ENCODE results near the gene APOBEC4. TPM values are rescaled to one million over a fixed set of nuclear protein-coding genes. Genes with fewer than 3 reads are reported as not detected.
A peak's percentile ranks its signal among the peaks of the same experiment; 100 is the strongest.
"Not testable (repeated sequence)": the region's sequence is repeated elsewhere in the genome, so short reads cannot be mapped to it uniquely, and the experiment has no call there.

Gene APOBEC4
- total RNA-seq, 1 donor from 2014 or later, result not detected

DNA sequence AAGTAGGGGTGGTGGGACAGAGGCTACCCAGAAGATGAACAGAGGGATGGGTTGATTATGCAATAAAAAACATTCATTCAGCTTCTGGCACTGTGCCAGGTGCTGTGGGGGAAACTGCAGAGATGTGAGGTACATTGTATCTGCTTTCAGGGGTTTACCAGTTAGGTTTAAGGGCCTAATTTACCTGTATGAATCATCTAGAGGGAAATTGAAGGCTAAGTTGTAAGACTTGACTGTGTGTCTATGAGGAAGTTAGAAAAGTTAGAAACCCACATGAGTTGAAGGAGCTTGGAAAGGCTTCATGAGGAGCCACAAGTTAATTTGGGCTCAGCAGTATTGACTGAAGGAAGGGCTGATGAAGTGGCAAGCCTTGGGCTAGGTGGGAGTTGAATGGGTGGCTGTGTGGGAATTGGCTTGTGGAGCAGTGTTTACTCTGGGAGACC lies 36.7 kb upstream of the APOBEC4 start:
- H3K4me1 Mint-ChIP-seq (ENCODE audit: unreplicated experiment), result peaks cover 10% of the 10 kb centered on the region
- no peak for DNase-seq (ENCODE audit: extremely low spot score, unreplicated experiment)
- no peaks in the 10 kb centered on the region for H3K27me3 Mint-ChIP-seq
- H3K9me3 Mint-ChIP-seq, result no peaks in the 10 kb centered on the region
- no peak overlapping the region for H3K4me3 Mint-ChIP-seq
- TF ChIP-seq, protein P1, sequence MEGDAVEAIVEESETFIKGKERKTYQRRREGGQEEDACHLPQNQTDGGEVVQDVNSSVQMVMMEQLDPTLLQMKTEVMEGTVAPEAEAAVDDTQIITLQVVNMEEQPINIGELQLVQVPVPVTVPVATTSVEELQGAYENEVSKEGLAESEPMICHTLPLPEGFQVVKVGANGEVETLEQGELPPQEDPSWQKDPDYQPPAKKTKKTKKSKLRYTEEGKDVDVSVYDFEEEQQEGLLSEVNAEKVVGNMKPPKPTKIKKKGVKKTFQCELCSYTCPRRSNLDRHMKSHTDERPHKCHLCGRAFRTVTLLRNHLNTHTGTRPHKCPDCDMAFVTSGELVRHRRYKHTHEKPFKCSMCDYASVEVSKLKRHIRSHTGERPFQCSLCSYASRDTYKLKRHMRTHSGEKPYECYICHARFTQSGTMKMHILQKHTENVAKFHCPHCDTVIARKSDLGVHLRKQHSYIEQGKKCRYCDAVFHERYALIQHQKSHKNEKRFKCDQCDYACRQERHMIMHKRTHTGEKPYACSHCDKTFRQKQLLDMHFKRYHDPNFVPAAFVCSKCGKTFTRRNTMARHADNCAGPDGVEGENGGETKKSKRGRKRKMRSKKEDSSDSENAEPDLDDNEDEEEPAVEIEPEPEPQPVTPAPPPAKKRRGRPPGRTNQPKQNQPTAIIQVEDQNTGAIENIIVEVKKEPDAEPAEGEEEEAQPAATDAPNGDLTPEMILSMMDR (conservative IDR thresholded peaks at IDR 0.05), result no peak
- no peaks in the 10 kb centered on the region for H3K36me3 Mint-ChIP-seq
- no peak overlapping the region for H3K27ac Mint-ChIP-seq

DNA sequence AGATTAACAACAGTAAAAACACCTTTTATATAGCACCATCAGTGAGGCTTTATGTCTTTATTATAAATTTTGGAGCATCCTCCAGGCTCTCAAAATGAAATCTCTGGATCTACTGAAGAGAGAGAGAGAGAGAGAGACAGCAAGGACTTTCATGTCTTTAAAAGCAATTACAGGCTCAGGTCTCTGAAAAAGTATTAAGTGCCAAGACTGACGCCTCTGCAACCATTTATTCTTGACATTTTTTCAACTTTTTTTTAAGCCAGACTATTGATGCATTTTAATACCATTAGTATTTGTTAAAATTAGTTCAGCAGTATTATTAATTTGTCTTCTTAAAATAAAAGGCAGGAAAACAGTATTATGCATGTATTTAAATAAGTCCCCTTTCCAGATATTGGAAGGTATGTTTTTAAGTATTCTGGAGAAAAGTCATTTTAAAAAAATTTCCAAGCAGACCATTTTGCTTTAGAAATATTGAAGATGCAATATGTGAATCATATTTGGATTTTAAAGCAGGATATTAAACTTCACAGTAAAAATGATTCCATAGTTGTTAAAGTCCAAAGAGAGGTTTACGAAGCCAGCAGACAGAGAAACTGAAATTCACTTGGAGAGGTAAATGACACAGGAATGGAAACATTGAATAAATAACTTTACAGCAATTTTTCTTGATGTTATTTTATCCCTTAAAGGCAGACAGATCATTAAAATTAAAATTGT lies 35.4 kb upstream of the APOBEC4 start:
- peaks cover 4% of the 10 kb centered on the region for H3K36me3 Mint-ChIP-seq
- H3K4me1 Mint-ChIP-seq (ENCODE audit: unreplicated experiment), result peaks cover 6% of the 10 kb centered on the region
- H3K4me3 Mint-ChIP-seq, result no peak overlapping the region
- H3K9me3 Mint-ChIP-seq, result peaks cover 5% of the 10 kb centered on the region
- TF ChIP-seq, protein P1 (conservative IDR thresholded peaks at IDR 0.05), result no peak
- H3K27ac Mint-ChIP-seq, result no peak overlapping the region
- peaks cover 4% of the 10 kb centered on the region for H3K27me3 Mint-ChIP-seq
- no peak for DNase-seq (ENCODE audit: extremely low spot score, unreplicated experiment)

DNA sequence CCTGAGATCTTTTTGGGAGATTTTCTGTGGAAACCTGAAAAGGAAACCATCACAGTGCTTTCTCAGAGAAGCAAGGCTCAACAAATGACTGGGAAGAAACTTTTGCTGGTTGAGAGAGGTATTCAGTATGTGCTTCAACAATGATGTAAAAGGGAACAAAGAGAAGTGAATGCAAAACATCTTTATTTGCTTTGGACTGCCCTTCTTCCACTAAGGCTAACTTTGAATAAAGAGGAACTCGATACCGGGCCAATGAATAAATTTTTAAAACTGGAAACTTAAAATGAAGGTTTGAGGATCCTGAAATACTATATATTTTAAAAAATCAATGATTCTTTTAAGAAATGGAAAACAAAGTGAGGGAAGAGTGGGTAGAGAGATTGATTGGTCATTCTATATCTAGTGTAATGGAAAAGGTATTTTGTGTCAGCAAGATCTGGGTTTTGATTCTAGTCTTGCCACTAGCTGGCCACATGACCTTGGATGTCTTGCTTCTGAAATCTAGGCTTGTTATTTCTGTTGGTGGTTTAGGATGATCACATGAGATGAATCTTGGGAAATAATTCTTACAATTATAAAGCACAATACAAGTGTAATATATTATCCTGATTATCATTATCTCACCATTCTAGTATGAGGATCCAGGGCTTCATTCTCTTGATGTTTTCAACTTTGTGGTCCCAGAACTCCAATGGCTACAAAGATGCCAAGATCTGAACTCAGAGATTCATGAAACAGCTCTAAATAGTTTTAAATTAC lies 34.6 kb upstream of the APOBEC4 start:
- Mint-ChIP-seq H3K9me3 (peaks cover 6% of the 10 kb centered on the region), H3K27ac (no peak overlapping the region), H3K4me1 (ENCODE audit: unreplicated experiment) (peaks cover 6% of the 10 kb centered on the region), H3K4me3 (no peak overlapping the region), H3K27me3 (peaks cover 4% of the 10 kb centered on the region), H3K36me3 (peaks cover 4% of the 10 kb centered on the region)
- TF ChIP-seq, protein P1 (conservative IDR thresholded peaks at IDR 0.05), result no peak
- no peak for DNase-seq (ENCODE audit: extremely low spot score, unreplicated experiment)

DNA sequence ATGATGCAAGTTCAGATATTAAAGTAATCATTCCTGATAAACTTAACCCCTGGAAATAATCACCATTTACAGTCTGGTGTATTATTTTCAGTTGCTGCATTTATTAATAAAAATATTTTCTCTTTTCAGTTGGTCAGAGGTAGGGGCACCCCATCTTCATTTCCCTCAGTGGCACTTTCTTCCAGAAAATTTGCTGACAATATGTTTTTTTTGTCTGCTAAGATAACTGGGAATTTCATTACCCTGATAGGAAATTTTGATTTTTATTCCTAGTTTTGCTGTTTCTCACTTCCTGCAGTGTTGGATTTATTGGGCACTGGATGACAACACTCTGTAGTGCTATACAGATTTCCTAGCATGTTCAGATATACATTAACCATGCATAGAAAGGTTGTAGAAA lies 33.1 kb upstream of the APOBEC4 start:
- peaks cover 6% of the 10 kb centered on the region for H3K4me1 Mint-ChIP-seq (ENCODE audit: unreplicated experiment)
- H3K27me3 Mint-ChIP-seq, result peaks cover 4% of the 10 kb centered on the region
- H3K36me3 Mint-ChIP-seq, result peaks cover 4% of the 10 kb centered on the region
- TF ChIP-seq, protein P1 (conservative IDR thresholded peaks at IDR 0.05), result no peak
- no peak overlapping the region for H3K27ac Mint-ChIP-seq
- DNase-seq (ENCODE audit: extremely low spot score, unreplicated experiment), result no peak
- no peak overlapping the region for H3K4me3 Mint-ChIP-seq
- H3K9me3 Mint-ChIP-seq, result peaks cover 6% of the 10 kb centered on the region

DNA sequence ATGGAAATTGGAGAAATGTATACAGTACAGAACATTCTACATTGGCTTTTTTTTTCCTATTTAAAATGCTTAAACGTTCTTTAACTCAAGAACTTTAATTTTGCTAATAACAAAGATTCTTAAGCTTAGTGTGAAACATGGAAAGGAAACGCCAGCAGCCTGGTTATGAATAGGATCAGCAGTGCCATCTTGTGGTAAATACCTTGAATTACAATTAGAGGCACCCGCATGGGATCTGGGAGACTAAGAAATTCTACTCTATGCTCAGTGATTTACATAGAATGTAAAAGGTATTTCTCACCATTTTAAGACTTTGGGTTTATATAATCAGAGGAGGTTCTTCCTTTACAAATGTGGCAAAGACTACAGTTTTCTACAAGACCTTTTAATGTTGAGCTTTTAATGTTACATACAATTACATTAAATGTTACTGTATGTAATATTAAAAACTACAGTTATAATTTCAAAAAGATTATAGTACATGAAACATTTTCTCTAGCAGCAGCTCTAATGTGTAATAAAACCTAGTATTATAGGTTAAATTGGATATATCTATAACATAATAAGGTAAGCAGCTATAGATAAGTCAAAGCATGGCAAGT lies 32.1 kb upstream of the APOBEC4 start:
- TF ChIP-seq, protein P1 (conservative IDR thresholded peaks at IDR 0.05), result peak; percentile 88
- DNase-seq (ENCODE audit: extremely low spot score, unreplicated experiment), result no peak
- peaks cover 6% of the 10 kb centered on the region for H3K9me3 Mint-ChIP-seq
- peaks cover 4% of the 10 kb centered on the region for H3K27me3 Mint-ChIP-seq
- peaks cover 5% of the 10 kb centered on the region for H3K4me1 Mint-ChIP-seq (ENCODE audit: unreplicated experiment)
- no peak overlapping the region for H3K4me3 Mint-ChIP-seq
- H3K36me3 Mint-ChIP-seq, result peaks cover 4% of the 10 kb centered on the region
- H3K27ac Mint-ChIP-seq, result no peak overlapping the region

DNA sequence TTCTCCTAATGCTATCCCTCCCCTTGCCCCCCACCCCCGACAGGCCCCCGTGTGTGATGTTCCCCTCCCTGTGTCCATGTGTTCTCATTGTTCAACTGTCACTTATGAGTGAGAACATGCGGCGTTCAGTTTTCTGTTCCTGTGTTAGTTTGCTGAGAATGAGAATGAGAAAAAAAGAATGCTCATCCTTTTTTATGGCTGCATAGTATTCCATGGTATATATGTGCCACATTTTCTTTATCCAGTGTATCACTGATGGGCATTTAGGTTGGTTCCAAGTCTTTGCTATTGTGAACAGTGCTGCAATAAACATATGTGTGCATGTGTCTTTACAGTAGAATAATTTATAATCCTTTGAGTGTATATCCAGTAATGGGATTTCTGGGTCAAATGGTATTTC lies 26.2 kb upstream of the APOBEC4 start:
- not testable (repeated sequence) for H3K27ac Mint-ChIP-seq; H3K4me1 Mint-ChIP-seq (ENCODE audit: unreplicated experiment); H3K36me3 Mint-ChIP-seq; H3K4me3 Mint-ChIP-seq; H3K9me3 Mint-ChIP-seq; DNase-seq (ENCODE audit: extremely low spot score, unreplicated experiment); H3K27me3 Mint-ChIP-seq

All from type B pancreatic cell (in vitro differentiated cells).